A549 (cell line): ENCODE measurements around the gene DVL2.

Experiments used
- BHLHE40 ChIP-seq: IDR thresholded peaks from 2 replicates; pipeline ENCODE4 v1.6.1; 2012; ENCODE audit warnings: low read depth, low read length, inconsistent platforms
- CEBPB ChIP-seq, 2 experiments: fragments of >200 bp in 1 of 2; sonication (Bioruptor Twin) in 1 of 2; formaldehyde crosslinking in 1 of 2; IDR thresholded peaks; 2 replicates each; pipeline ENCODE4 v1.6.1; 2012 to 2016
- CHD4 ChIP-seq: fragments of 200-600 bp; sonication (generic); IDR thresholded peaks from 2 replicates; pipeline ENCODE4 v1.6.1; 2016; ENCODE audit warnings: antibody characterized with exemption, mild to moderate bottlenecking, borderline replicate concordance
- POLR2AphosphoS2 ChIP-seq: conservative IDR thresholded peaks from 2 replicates; pipeline ENCODE4 v1.6.1; 2012; ENCODE audit warnings: low read length, improper control_type of control experiment, inconsistent platforms
- RFX5 ChIP-seq: fragments of 450-650 bp; IDR thresholded peaks from 2 replicates; pipeline ENCODE4 v1.7.1; 2014; ENCODE audit warnings: antibody characterized with exemption, mild to moderate bottlenecking, moderate library complexity
- TF ChIP-seq, protein P1 (sequence below): fragments of >200 bp; sonication (Bioruptor Twin); formaldehyde crosslinking; IDR thresholded peaks from 3 replicates; pipeline ENCODE4 v1.5.1; 2016

DNA sequence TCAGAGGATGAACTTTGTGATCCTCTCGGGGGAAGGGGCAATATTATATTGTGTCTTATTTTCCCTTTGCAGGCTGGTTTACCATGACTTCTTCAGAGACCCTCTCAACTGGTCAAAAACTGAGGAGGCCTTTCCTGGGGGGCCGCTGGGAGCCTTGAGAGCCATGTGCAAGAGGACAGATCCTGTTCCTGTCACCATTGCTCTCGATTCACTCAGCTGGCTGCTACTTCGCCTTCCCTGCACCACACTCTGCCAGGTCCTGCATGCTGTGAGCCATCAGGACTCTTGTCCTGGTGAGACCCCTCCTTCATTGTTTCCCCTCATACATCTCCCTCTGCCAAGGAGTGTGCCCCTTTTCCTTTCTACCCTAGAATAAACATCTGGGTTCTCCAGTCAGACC, 20.2 kb upstream of the DVL2 start:
- TF ChIP-seq RFX5, result no peak
- TF ChIP-seq, protein P1, sequence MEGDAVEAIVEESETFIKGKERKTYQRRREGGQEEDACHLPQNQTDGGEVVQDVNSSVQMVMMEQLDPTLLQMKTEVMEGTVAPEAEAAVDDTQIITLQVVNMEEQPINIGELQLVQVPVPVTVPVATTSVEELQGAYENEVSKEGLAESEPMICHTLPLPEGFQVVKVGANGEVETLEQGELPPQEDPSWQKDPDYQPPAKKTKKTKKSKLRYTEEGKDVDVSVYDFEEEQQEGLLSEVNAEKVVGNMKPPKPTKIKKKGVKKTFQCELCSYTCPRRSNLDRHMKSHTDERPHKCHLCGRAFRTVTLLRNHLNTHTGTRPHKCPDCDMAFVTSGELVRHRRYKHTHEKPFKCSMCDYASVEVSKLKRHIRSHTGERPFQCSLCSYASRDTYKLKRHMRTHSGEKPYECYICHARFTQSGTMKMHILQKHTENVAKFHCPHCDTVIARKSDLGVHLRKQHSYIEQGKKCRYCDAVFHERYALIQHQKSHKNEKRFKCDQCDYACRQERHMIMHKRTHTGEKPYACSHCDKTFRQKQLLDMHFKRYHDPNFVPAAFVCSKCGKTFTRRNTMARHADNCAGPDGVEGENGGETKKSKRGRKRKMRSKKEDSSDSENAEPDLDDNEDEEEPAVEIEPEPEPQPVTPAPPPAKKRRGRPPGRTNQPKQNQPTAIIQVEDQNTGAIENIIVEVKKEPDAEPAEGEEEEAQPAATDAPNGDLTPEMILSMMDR, result no peak
- no peak for TF ChIP-seq BHLHE40
- TF ChIP-seq POLR2AphosphoS2, result no peak
- TF ChIP-seq CHD4, result no peak
- no peak for TF ChIP-seq CEBPB (IDR thresholded peaks at IDR 0.05)
